Adipocyte (in vitro differentiated cells): Measurements from ENCODE around the gene ATXN1.
A peak's percentile ranks its signal among the peaks of the same experiment; 100 is the strongest.

Source experiments
- DNase-seq: peaks from one replicate; pipeline ENCODE4 v3.0.0-alpha.2; 2015; ENCODE audit warnings: low read depth
- H3K27me3 ChIP-seq: replicated peaks from 2 replicates; pipeline ENCODE4 v1.7.0; 2013; ENCODE audit warnings: mild to moderate bottlenecking, low read length, moderate library complexity; ENCODE audit not compliant: control insufficient read depth, insufficient read depth
- H3K36me3 ChIP-seq: 2 replicates; pipeline ENCODE4 v1.7.0; 2013; ENCODE audit warnings: low read length, mild to moderate bottlenecking, moderate library complexity; ENCODE audit not compliant: control insufficient read depth, insufficient read depth, severe bottlenecking
- H3K4me1 ChIP-seq: 2 replicates; pipeline ENCODE4 v1.7.0; 2013; ENCODE audit warnings: mild to moderate bottlenecking, low read length, moderate library complexity; ENCODE audit not compliant: control insufficient read depth, insufficient read depth
- H3K4me3 ChIP-seq: 2 replicates; pipeline ENCODE4 v1.7.0; 2013; ENCODE audit warnings: mild to moderate bottlenecking, low read length, moderate library complexity
- H3K9ac ChIP-seq: 2 replicates; pipeline ENCODE4 v1.7.0; 2013; ENCODE audit warnings: mild to moderate bottlenecking, low read length, moderate library complexity
- H3K9me3 ChIP-seq: 2 replicates; pipeline ENCODE4 v1.7.0; 2013; ENCODE audit warnings: mild to moderate bottlenecking, low read length, moderate library complexity; ENCODE audit not compliant: control insufficient read depth

The ATXN1 gene

GRCh38 chr6:16442031-16442430 lies 319.2 kb downstream of the ATXN1 start:
- H3K9ac ChIP-seq = no peak overlapping the region
- no peak overlapping the region for H3K4me3 ChIP-seq
- H3K9me3 ChIP-seq = no peaks in the 10 kb centered on the region
- no peaks in the 10 kb centered on the region for H3K36me3 ChIP-seq
- no peak for DNase-seq
- H3K27me3 ChIP-seq = no peaks in the 10 kb centered on the region
- H3K4me1 ChIP-seq = peaks cover 21% of the 10 kb centered on the region

- DNase-seq = no peak
- Histone ChIP-seq H3K36me3 (no peaks in the 10 kb centered on the region), H3K9ac (no peak overlapping the region), H3K4me3 (no peak overlapping the region), H3K9me3 (no peaks in the 10 kb centered on the region), H3K4me1 (peaks cover 21% of the 10 kb centered on the region), H3K27me3 (no peaks in the 10 kb centered on the region)
Measured at GRCh38 chr6:16441262-16441661, 320.0 kb downstream of the ATXN1 start.

GRCh38 chr6:16440636-16441212 lies 320.5 kb downstream of the ATXN1 start:
- no peak overlapping the region for H3K9ac ChIP-seq
- H3K9me3 ChIP-seq = no peaks in the 10 kb centered on the region
- H3K27me3 ChIP-seq = no peaks in the 10 kb centered on the region
- no peak for DNase-seq
- peaks cover 21% of the 10 kb centered on the region for H3K4me1 ChIP-seq
- no peaks in the 10 kb centered on the region for H3K36me3 ChIP-seq
- no peak overlapping the region for H3K4me3 ChIP-seq

GRCh38 chr6:16438718-16439591 lies 322.3 kb downstream of the ATXN1 start:
- Histone ChIP-seq H3K4me3 (peak overlapping the region; percentile 4), H3K9ac (no peak overlapping the region), H3K9me3 (no peaks in the 10 kb centered on the region), H3K36me3 (no peaks in the 10 kb centered on the region), H3K27me3 (no peaks in the 10 kb centered on the region), H3K4me1 (peaks cover 12% of the 10 kb centered on the region)
- peak; percentile 50 for DNase-seq

GRCh38 chr6:16437984-16438383 lies 323.3 kb downstream of the ATXN1 start:
- Histone ChIP-seq H3K36me3 (no peaks in the 10 kb centered on the region), H3K4me1 (peaks cover 18% of the 10 kb centered on the region), H3K4me3 (no peak overlapping the region), H3K27me3 (no peaks in the 10 kb centered on the region), H3K9ac (no peak overlapping the region), H3K9me3 (no peaks in the 10 kb centered on the region)
- DNase-seq = no peak

GRCh38 chr6:16437095-16437494 lies 324.2 kb downstream of the ATXN1 start:
- Histone ChIP-seq H3K36me3 (no peaks in the 10 kb centered on the region), H3K4me1 (peaks cover 26% of the 10 kb centered on the region), H3K4me3 (no peak overlapping the region), H3K9me3 (no peaks in the 10 kb centered on the region), H3K27me3 (no peaks in the 10 kb centered on the region), H3K9ac (no peak overlapping the region)
- no peak for DNase-seq

- no peak overlapping the region for H3K9ac ChIP-seq
- no peaks in the 10 kb centered on the region for H3K9me3 ChIP-seq
- DNase-seq = no peak
- peaks cover 32% of the 10 kb centered on the region for H3K4me1 ChIP-seq
- no peaks in the 10 kb centered on the region for H3K27me3 ChIP-seq
- H3K4me3 ChIP-seq = no peak overlapping the region
- no peaks in the 10 kb centered on the region for H3K36me3 ChIP-seq
Measured at GRCh38 chr6:16436550-16436949, 324.7 kb downstream of the ATXN1 start.

- DNase-seq = no peak
- H3K27me3 ChIP-seq = no peaks in the 10 kb centered on the region
- H3K9me3 ChIP-seq = no peaks in the 10 kb centered on the region
- H3K9ac ChIP-seq = no peak overlapping the region
- H3K36me3 ChIP-seq = no peaks in the 10 kb centered on the region
- H3K4me3 ChIP-seq = no peak overlapping the region
- peaks cover 44% of the 10 kb centered on the region for H3K4me1 ChIP-seq
Measured at GRCh38 chr6:16434885-16435284, 326.4 kb downstream of the ATXN1 start.

GRCh38 chr6:16433338-16433890 lies 327.8 kb downstream of the ATXN1 start:
- H3K36me3 ChIP-seq = no peaks in the 10 kb centered on the region

GRCh38 chr6:16432075-16433032 lies 328.9 kb downstream of the ATXN1 start:
- H3K36me3 ChIP-seq = no peaks in the 10 kb centered on the region
- no peak overlapping the region for H3K9ac ChIP-seq
- H3K27me3 ChIP-seq = no peaks in the 10 kb centered on the region
- H3K4me1 ChIP-seq = peaks cover 32% of the 10 kb centered on the region
- no peaks in the 10 kb centered on the region for H3K9me3 ChIP-seq
- no peak overlapping the region for H3K4me3 ChIP-seq
- peak; percentile 85 for DNase-seq

More at GRCh38 chr6:16433338-16433890, 327.8 kb downstream of the ATXN1 start:
- no peaks in the 10 kb centered on the region for H3K27me3 ChIP-seq
- no peak overlapping the region for H3K9ac ChIP-seq
- peaks cover 33% of the 10 kb centered on the region for H3K4me1 ChIP-seq
- H3K9me3 ChIP-seq = no peaks in the 10 kb centered on the region
- DNase-seq = no peak
- no peak overlapping the region for H3K4me3 ChIP-seq

GRCh38 chr6:16431106-16431505 lies 330.2 kb downstream of the ATXN1 start:
- H3K36me3 ChIP-seq = no peaks in the 10 kb centered on the region
- H3K27me3 ChIP-seq = no peaks in the 10 kb centered on the region
- no peaks in the 10 kb centered on the region for H3K9me3 ChIP-seq
- H3K9ac ChIP-seq = no peak overlapping the region
- H3K4me3 ChIP-seq = no peak overlapping the region
- DNase-seq = no peak
- H3K4me1 ChIP-seq = peaks cover 32% of the 10 kb centered on the region
